CD8-positive, alpha-beta memory T cell (primary cell): Measurements from ENCODE around the gene CFAP73. TPM values are rescaled to one million over a fixed set of nuclear protein-coding genes. Genes with fewer than 3 reads are reported as not detected.
A peak's percentile ranks its signal among the peaks of the same experiment; 100 is the strongest.

ENCODE experiments used
- CTCF ChIA-PET: fragments of 350-600 bp; sonication (Branson Sonifier 250); formaldehyde crosslinking; loops from one replicate; lab custom pipeline; 2021; ENCODE audit warnings: antibody characterized with exemption; lab: Charles Lee
- POLR2A ChIA-PET: fragments of 350-600 bp; sonication (Branson Sonifier 250); formaldehyde crosslinking; loops from one replicate; lab custom pipeline; 2021; ENCODE audit warnings: antibody characterized with exemption; lab: Charles Lee
- DNase-seq, 5 donors: peaks; one replicate each; pipeline versions ENCODE4 v3.0.0 to v3.0.0-alpha.2; 2020 to 2022; ENCODE audit warnings: mixed read lengths in 1 of 5
- H3K27ac ChIP-seq: one replicate; pipeline ENCODE4 v1.7.0; 2013; ENCODE audit warnings: low read depth, mild to moderate bottlenecking, low read length, moderate library complexity
- H3K27me3 ChIP-seq: 2 replicates; pipeline ENCODE4 v1.7.0; 2013; ENCODE audit warnings: low read length, mild to moderate bottlenecking; ENCODE audit not compliant: insufficient read depth, poor library complexity, severe bottlenecking
- H3K36me3 ChIP-seq: 2 replicates; pipeline ENCODE4 v1.7.0; 2013; ENCODE audit warnings: mild to moderate bottlenecking, low read length, moderate library complexity; ENCODE audit not compliant: insufficient read depth
- H3K4me1 ChIP-seq: 2 replicates; pipeline ENCODE4 v1.7.0; 2013; ENCODE audit warnings: mild to moderate bottlenecking, low read length, moderate library complexity; ENCODE audit not compliant: insufficient read depth
- H3K4me3 ChIP-seq: 2 replicates; pipeline ENCODE4 v1.7.0; 2013; ENCODE audit warnings: mild to moderate bottlenecking, low read length
- H3K9me3 ChIP-seq: 2 replicates; pipeline ENCODE4 v1.7.0; 2013; ENCODE audit warnings: mild to moderate bottlenecking, low read length
- H3K27ac Mint-ChIP-seq, 8 donors: one replicate each; pipeline ENCODE4 v1.8.0; 2020 to 2021; ENCODE audit warnings: mixed read lengths in 8 of 8, mild to moderate bottlenecking in 6 of 8, inconsistent platforms in 3 of 8, moderate library complexity in 3 of 8
- H3K27me3 Mint-ChIP-seq, 2 donors: one replicate each; pipeline ENCODE4 v1.8.0; 2020 to 2021; ENCODE audit warnings: mixed read lengths in 2 of 2, mild to moderate bottlenecking in 1 of 2, moderate library complexity in 1 of 2
- H3K36me3 Mint-ChIP-seq, 3 donors: one replicate each; pipeline ENCODE4 v1.8.0; 2020 to 2021; ENCODE audit warnings: mixed read lengths in 3 of 3, inconsistent platforms in 1 of 3, mild to moderate bottlenecking in 1 of 3
- H3K4me1 Mint-ChIP-seq, 3 donors: one replicate each; pipeline ENCODE4 v1.8.0; 2020 to 2021; ENCODE audit warnings: mixed read lengths in 3 of 3, inconsistent platforms in 1 of 3, mild to moderate bottlenecking in 1 of 3
- H3K4me3 Mint-ChIP-seq, 7 donors: one replicate each; pipeline ENCODE4 v1.8.0; 2020 to 2021; ENCODE audit warnings: mixed read lengths in 7 of 7, mild to moderate bottlenecking in 6 of 7, moderate library complexity in 4 of 7, inconsistent platforms in 2 of 7
- H3K9me3 Mint-ChIP-seq, 5 donors: one replicate each; pipeline ENCODE4 v1.8.0; 2020 to 2022; ENCODE audit warnings: mixed read lengths in 5 of 5, mild to moderate bottlenecking in 3 of 5, moderate library complexity in 2 of 5, inconsistent platforms in 1 of 5
- polyA plus RNA-seq: library from polyadenylated mRNA; unstranded; fragments of 300-500 nt; fragmentation: Illumina TruSeq; gene quantifications from one replicate; pipeline ENCODE4 v1.2.3, GENCODE V29; 2021
- total RNA-seq, 2 experiments: library from RNA; stranded (reverse); gene quantifications; one replicate each; pipeline ENCODE4 v1.2.3, GENCODE V29; 2021

Gene CFAP73
- total and polyA plus RNA-seq, 3 experiments from 2014 or later = 0.16 to 0.33 TPM; not detected in 1

DNA sequence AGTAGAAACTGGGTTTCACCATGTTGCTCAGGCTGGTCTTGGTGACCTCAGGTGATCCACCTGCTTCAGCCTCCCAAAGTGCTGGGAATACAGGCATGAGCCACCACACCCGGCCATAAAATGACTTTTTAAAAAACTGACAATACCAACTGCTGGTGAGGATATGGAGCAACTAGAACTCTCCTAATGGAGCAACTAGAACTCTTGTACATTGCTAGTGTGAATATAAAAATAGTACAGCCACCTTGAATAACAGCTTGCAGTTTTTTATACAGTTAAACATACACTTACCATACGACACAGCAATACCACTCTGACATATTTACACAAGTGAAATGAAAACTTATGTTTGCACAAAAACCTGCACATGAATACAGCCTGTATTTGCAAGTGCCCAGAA, 2.5 kb upstream of the CFAP73 start:
- Histone ChIP-seq H3K36me3 (no peaks in the 10 kb centered on the region), H3K27me3 (no peaks in the 10 kb centered on the region), H3K4me1 (no peaks in the 10 kb centered on the region), H3K9me3 (no peaks in the 10 kb centered on the region), H3K27ac (no peak overlapping the region), H3K4me3 (no peak overlapping the region)
- H3K27me3 Mint-ChIP-seq = peaks cover 2 to 12% of the 10 kb centered on the region in 2 donors
- no peak overlapping the region for H3K27ac Mint-ChIP-seq
- no peaks in the 10 kb centered on the region for H3K36me3 Mint-ChIP-seq
- no peak for DNase-seq
- ChIA-PET POLR2A (no interaction called here), CTCF (no interaction called here)
- peaks cover under 1 to 2% (median under 1%) of the 10 kb centered on the region in 3 donors for H3K4me1 Mint-ChIP-seq
- peaks cover 0 to 6% (median 0%) of the 10 kb centered on the region in 5 donors for H3K9me3 Mint-ChIP-seq
- no peak overlapping the region for H3K4me3 Mint-ChIP-seq

DNA sequence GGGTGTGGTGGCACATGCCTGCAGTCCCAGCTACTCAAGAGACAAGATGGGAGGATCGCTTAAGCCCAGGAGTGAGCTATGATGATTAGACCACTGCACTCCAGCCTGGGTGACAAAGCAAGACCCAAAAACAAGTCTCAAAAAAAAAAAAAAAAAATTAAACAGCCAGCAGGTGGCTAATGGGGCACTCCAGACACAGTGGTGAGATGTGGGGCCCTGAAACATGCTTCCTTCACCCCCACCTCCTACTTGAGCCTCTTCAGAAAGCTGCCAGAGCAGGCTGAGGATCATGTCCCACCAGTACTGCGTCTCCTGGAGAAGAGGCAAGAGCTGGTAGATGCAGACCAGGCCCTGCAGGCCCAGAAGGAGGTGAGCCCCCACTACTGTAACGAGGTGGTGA, 2.1 kb downstream of the CFAP73 start:
- no peak overlapping the region for H3K27ac ChIP-seq
- no peak overlapping the region for H3K27ac Mint-ChIP-seq

DNA sequence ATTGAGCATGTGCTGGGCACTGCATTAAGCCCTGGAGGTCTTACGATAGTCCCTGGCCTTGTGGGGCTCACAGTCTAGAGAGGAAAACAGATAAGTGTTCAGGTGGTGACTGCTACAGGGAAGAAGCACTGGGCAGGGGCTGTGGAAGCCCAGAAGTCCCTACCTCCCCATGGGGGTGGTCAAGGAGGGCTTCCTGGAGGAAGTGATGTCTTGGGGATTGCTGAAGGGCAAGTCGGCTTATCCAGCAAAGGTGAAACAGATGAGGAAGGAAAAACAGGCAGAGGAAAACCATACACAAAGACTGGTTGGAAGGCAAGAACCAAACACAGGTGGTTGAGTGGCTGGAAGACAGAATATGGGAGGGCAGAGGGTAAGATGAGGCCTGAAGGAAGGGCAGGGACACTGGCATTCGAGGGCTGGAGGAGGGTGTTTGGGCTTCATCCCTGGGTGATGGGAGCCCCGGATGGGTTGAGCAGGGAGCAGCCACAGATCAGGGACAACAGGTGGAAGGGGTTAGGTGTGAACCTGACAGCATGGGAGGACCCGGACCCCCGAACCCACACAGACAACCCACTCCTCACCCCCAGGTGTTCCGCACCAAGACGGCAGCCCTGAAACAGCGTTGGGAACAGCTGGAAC, 2.8 kb downstream of the CFAP73 start:
- no peak for DNase-seq
- peaks cover 0 to 3% (median 3%) of the 10 kb centered on the region in 3 donors for H3K36me3 Mint-ChIP-seq
- H3K27me3 Mint-ChIP-seq = peaks cover 17 to 22% of the 10 kb centered on the region in 2 donors
- H3K4me1 Mint-ChIP-seq = peaks cover 16 to 34% (median 26%) of the 10 kb centered on the region in 3 donors
- ChIA-PET CTCF (interaction anchor here (1.1 to 3.3 kb wide), 9 partner anchors 13 to 174 kb away, joined by 3 to 25 read pairs (median 4); partner anchors contain the start of gene RITA1), POLR2A (no interaction called here)
- H3K9me3 Mint-ChIP-seq = peaks cover 0 to 2% (median 0%) of the 10 kb centered on the region in 5 donors
- peak overlapping the region; percentile 76 to 89 (median 80) for H3K4me3 Mint-ChIP-seq
- peaks cover 5% of the 10 kb centered on the region for H3K27me3 ChIP-seq
- peaks cover 22% of the 10 kb centered on the region for H3K4me1 ChIP-seq
- no peak overlapping the region for H3K27ac ChIP-seq
- H3K27ac Mint-ChIP-seq = peak overlapping the region in 4 of 8 donors; percentile 1 to 81 (median 76)
- no peaks in the 10 kb centered on the region for H3K36me3 ChIP-seq
- no peaks in the 10 kb centered on the region for H3K9me3 ChIP-seq
- peak overlapping the region; percentile 56 for H3K4me3 ChIP-seq

More for the DNA sequence above, 2.1 kb downstream of the CFAP73 start:
- H3K4me1 ChIP-seq = peaks cover 22% of the 10 kb centered on the region
- peaks cover 15 to 32% (median 20%) of the 10 kb centered on the region in 3 donors for H3K4me1 Mint-ChIP-seq
- ChIA-PET CTCF (interaction anchor here (1.9 to 2.3 kb wide), 2 partner anchors 48 to 103 kb away, joined by 4 to 18 read pairs; no protein-coding TSS in a partner anchor), POLR2A (no interaction called here)
- H3K27me3 Mint-ChIP-seq = peaks cover 17 to 23% of the 10 kb centered on the region in 2 donors
- no peak for DNase-seq
- H3K4me3 ChIP-seq = no peak overlapping the region
- no peaks in the 10 kb centered on the region for H3K36me3 ChIP-seq
- H3K9me3 ChIP-seq = no peaks in the 10 kb centered on the region
- H3K27me3 ChIP-seq = peaks cover 5% of the 10 kb centered on the region
- no peaks in the 10 kb centered on the region for H3K36me3 Mint-ChIP-seq
- peaks cover 0 to 6% (median 0%) of the 10 kb centered on the region in 5 donors for H3K9me3 Mint-ChIP-seq
- H3K4me3 Mint-ChIP-seq = peak overlapping the region in 5 of 7 donors; percentile 48 to 80 (median 77)

DNA sequence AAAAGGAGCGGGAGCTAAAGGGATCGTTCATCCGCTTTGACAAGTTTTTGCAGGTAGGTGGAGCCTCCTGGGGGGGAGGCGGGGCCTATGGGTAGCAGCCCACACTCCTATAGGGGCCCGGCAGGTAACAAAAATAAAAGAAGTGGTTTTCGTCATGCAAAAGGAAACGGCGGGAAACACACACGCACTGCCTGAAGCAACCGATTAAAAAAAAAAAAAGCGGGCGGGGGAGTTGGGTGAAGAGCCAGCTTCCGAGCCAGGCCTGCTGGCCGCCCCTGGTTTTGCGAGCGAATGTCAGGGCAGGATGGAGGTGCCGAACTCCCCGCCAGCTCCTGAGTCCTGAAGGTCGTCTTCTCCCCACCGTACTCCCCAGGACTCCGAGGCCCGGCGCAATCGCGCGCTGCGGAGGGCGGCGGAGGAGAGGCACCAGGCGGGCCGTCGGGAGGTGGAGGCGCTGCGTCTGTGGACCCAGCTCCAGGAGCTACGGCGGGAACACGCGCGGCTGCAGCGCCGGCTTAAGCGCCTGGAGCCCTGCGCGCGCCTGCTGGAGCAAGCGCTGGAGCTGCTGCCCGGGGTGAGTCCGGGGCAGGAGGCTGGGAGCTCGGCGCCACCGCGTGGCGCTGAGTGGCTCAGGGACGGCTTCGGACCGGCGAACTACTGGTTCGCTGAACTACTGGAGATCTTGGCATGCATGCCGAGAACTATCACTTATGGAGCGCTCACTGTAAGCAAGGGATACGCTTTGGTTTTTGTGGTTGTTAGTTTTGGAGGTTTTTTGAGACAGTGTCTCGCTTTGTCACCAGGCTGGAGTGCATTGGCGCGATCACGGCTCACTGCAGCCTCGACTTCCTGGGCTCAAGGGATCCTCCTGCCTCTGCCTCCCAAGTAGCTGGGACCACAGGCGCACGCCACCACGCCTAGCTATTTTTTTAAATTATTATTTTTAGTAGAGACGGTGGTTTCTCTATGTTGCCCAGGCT, 3.6 kb downstream of the CFAP73 start:
- H3K27ac Mint-ChIP-seq = peak overlapping the region in 2 of 8 donors; percentile 1 to 72
- H3K4me1 Mint-ChIP-seq = peaks cover 16 to 34% (median 26%) of the 10 kb centered on the region in 3 donors
- H3K36me3 ChIP-seq = no peaks in the 10 kb centered on the region
- ChIA-PET POLR2A (interaction anchor here (0.7 kb wide), 1 partner anchor 12 kb away, joined by 4 read pairs; no protein-coding TSS in a partner anchor), CTCF (interaction anchor here (0.8 to 3.3 kb wide), 17 partner anchors 12 to 174 kb away, joined by 3 to 25 read pairs (median 4); partner anchors contain the start of gene RITA1)
- peaks cover 22% of the 10 kb centered on the region for H3K4me1 ChIP-seq
- H3K36me3 Mint-ChIP-seq = peaks cover 0 to 11% (median 3%) of the 10 kb centered on the region in 3 donors
- H3K27me3 ChIP-seq = peaks cover 5% of the 10 kb centered on the region
- peaks cover 15 to 19% of the 10 kb centered on the region in 2 donors for H3K27me3 Mint-ChIP-seq
- no peaks in the 10 kb centered on the region for H3K9me3 ChIP-seq
- H3K9me3 Mint-ChIP-seq = no peaks in the 10 kb centered on the region
- H3K4me3 Mint-ChIP-seq = peak overlapping the region; percentile 76 to 89 (median 80)
- H3K4me3 ChIP-seq = peak overlapping the region; percentile 56
- peak; percentile 34 to 77 (median 60) for DNase-seq
- no peak overlapping the region for H3K27ac ChIP-seq

DNA sequence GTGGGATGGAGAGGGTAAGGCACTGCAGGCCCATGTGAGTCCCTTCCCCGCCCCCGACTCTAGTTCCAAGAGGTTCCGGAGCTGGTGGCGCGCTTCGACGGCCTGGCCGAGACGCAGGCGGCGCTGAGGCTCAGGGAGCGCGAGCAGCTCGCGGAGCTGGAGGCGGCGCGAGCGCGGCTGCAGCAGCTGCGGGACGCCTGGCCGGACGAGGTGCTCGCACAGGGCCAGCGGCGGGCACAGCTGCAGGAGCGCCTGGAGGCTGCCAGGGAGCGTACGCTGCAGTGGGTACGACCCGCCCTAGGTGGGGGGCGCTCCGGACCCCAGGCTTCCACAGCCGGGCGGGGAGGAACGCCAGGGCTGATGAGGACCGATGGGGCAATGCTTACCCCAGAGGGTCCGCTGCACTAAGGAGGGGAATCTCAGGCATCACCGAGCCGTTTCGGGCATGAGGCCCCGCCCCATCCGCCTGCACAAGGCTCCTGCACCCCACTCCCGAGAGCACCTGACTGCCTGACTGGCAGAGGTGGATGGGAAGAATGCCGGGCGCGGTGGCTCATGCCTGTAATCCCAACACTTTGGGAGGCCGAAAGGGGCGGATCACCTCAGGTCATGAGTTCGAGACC, 4.9 kb downstream of the CFAP73 start:
- peaks cover 5% of the 10 kb centered on the region for H3K27me3 ChIP-seq
- Mint-ChIP-seq H3K36me3 (peaks cover 3 to 24% (median 3%) of the 10 kb centered on the region in 3 donors), H3K4me3 (peak overlapping the region in 4 of 7 donors; percentile 33 to 81 (median 58)), H3K9me3 (no peaks in the 10 kb centered on the region), H3K27ac (no peak overlapping the region), H3K27me3 (peaks cover 15 to 19% of the 10 kb centered on the region in 2 donors), H3K4me1 (peaks cover 16 to 34% (median 26%) of the 10 kb centered on the region in 3 donors)
- no peak overlapping the region for H3K27ac ChIP-seq
- peaks cover 5% of the 10 kb centered on the region for H3K36me3 ChIP-seq
- H3K4me1 ChIP-seq = peaks cover 22% of the 10 kb centered on the region
- H3K9me3 ChIP-seq = no peaks in the 10 kb centered on the region
- CTCF ChIA-PET = interaction anchor here (0.8 to 3.3 kb wide), 7 partner anchors 19 to 161 kb away, joined by 3 to 25 read pairs (median 3); no protein-coding TSS in a partner anchor
- POLR2A ChIA-PET = no interaction called here
- DNase-seq = no peak
- no peak overlapping the region for H3K4me3 ChIP-seq

DNA sequence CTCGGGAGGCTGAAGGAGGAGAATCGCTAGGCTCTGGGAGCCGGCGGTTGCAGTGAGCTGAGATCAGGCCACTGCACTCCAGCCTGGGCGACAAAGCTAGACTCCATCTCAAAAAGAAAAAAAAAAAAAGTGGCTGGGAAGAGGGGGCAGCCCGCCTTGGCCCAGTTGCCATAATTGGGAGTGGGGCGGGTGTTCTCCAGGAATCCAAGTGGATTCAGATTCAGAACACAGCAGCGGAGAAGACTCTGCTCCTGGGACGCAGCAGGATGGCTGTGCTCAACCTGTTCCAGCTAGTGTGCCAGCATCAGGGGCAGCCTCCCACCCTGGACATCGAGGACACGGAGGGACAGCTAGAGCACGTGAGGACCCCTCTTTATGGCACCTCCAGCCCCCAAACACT, 5.5 kb downstream of the CFAP73 start:
- peaks cover 16 to 34% (median 26%) of the 10 kb centered on the region in 3 donors for H3K4me1 Mint-ChIP-seq
- H3K27me3 Mint-ChIP-seq = peaks cover 15 to 19% of the 10 kb centered on the region in 2 donors
- no peak overlapping the region for H3K27ac Mint-ChIP-seq
- Histone ChIP-seq H3K36me3 (peaks cover 11% of the 10 kb centered on the region), H3K27ac (no peak overlapping the region), H3K27me3 (peaks cover 5% of the 10 kb centered on the region), H3K9me3 (no peaks in the 10 kb centered on the region), H3K4me3 (no peak overlapping the region), H3K4me1 (peaks cover 22% of the 10 kb centered on the region)
- no peaks in the 10 kb centered on the region for H3K9me3 Mint-ChIP-seq
- ChIA-PET CTCF (interaction anchor here (1.0 to 3.3 kb wide), 2 partner anchors 18 to 107 kb away, joined by 3 to 25 read pairs; no protein-coding TSS in a partner anchor), POLR2A (no interaction called here)
- DNase-seq = no peak
- H3K4me3 Mint-ChIP-seq = peak overlapping the region in 1 of 7 donors; percentile 27
- H3K36me3 Mint-ChIP-seq = peaks cover 3 to 30% (median 4%) of the 10 kb centered on the region in 3 donors

DNA sequence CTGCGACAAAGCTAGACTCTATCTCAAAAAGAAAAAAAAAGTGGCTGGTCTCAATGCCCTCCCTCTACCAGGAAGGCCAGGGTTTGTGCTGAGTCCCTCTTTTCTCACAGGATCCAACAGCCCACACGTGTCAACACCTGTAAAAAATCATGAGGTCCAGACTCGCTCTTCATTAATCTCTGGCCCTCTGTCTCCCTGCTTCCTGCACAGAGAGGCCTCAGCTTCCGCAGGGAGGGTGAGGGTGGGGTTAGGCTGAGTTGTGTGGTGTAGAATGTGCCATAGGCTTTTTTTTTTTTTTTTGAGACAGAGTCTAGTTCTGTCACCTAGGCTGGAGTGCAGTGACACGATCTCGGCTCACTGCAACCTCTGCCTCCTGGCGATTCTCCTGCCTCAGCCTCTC, 6.1 kb downstream of the CFAP73 start:
- Histone ChIP-seq H3K36me3 (peaks cover 17% of the 10 kb centered on the region), H3K4me3 (no peak overlapping the region), H3K4me1 (peaks cover 22% of the 10 kb centered on the region), H3K27me3 (peaks cover 5% of the 10 kb centered on the region), H3K9me3 (no peaks in the 10 kb centered on the region), H3K27ac (no peak overlapping the region)
- H3K27me3 Mint-ChIP-seq = peaks cover 15% of the 10 kb centered on the region in 2 donors
- peaks cover 4 to 36% (median 7%) of the 10 kb centered on the region in 3 donors for H3K36me3 Mint-ChIP-seq
- DNase-seq = no peak
- no peak overlapping the region for H3K27ac Mint-ChIP-seq
- no peaks in the 10 kb centered on the region for H3K9me3 Mint-ChIP-seq
- ChIA-PET CTCF (interaction anchor here (1.0 to 3.3 kb wide), 2 partner anchors 18 to 107 kb away, joined by 3 to 25 read pairs; no protein-coding TSS in a partner anchor), POLR2A (no interaction called here)
- H3K4me3 Mint-ChIP-seq = peak overlapping the region in 2 of 7 donors; percentile 9 to 32
- H3K4me1 Mint-ChIP-seq = peaks cover 16 to 34% (median 26%) of the 10 kb centered on the region in 3 donors
